Peyer's patch (tissue), 4 donors: ENCODE measurements around the gene CST11. TPM values are rescaled to one million over a fixed set of nuclear protein-coding genes. Genes with fewer than 3 reads are reported as not detected.

Source experiments
- DNase-seq, 3 donors: peaks; one replicate each; pipeline ENCODE4 v3.0.0-alpha.2; 2017 to 2019
- H3K27ac ChIP-seq, 4 donors: fragments of 200-600 bp; sonication (generic); one replicate each; pipeline ENCODE4 v1.5.1; 2016 to 2019
- H3K27me3 ChIP-seq, 2 donors: fragments of 200-600 bp; sonication (generic); one replicate each; pipeline ENCODE4 v1.5.1; 2019
- H3K36me3 ChIP-seq, 3 donors: fragments of 200-600 bp; sonication (generic); one replicate each; pipeline ENCODE4 v1.5.1; 2016 to 2019
- H3K4me1 ChIP-seq, 4 donors: fragments of 200-600 bp; sonication (generic); one replicate each; pipeline ENCODE4 v1.5.1; 2016 to 2019
- H3K4me3 ChIP-seq, 4 donors: fragments of 200-600 bp; sonication (generic); 1 replicate in 3 of 4; 2 replicates in 1 of 4; pipeline ENCODE4 v1.5.1; 2016 to 2019; ENCODE audit warnings: mild to moderate bottlenecking in 1 of 4
- H3K9me3 ChIP-seq, 4 donors: fragments of 200-600 bp; sonication (generic); one replicate each; pipeline ENCODE4 v1.5.1; 2016 to 2019; ENCODE audit warnings: mild to moderate bottlenecking in 1 of 4
- CTCF ChIP-seq, 6 experiments: fragments of 450-650 bp in 4 of 6; fragments of 200-600 bp in 2 of 6; sonication (generic) in 1 of 6; IDR thresholded peaks; one replicate each; pipeline ENCODE4 v1.5.1; 2017 to 2019; ENCODE audit warnings: antibody characterized with exemption in 6 of 6, mild to moderate bottlenecking in 3 of 6, moderate library complexity in 1 of 6
- POLR2A ChIP-seq, 2 donors: fragments of 450-650 bp; IDR thresholded peaks; one replicate each; pipeline ENCODE4 v1.5.1; 2017; ENCODE audit warnings: antibody characterized with exemption in 2 of 2, mild to moderate bottlenecking in 2 of 2, moderate library complexity in 2 of 2
- total RNA-seq, 4 donors: library from RNA; depleted of rRNA; stranded (reverse); fragments of >200 nt; gene quantifications; one replicate each; pipeline ENCODE4 v1.1.0, GENCODE V29; 2016

CST11 gene
- total RNA-seq, 4 donors from 2014 or later = not detected

- Histone ChIP-seq H3K4me3 (no peak within 1 kb of the TSS), H3K9me3 (no peaks in the 10 kb centered on the region)
- TF ChIP-seq POLR2A (IDR thresholded peaks at IDR 0.05) = no peak
- TF ChIP-seq CTCF (IDR thresholded peaks at IDR 0.05) = no peak
These were observed 38.1 kb upstream of the CST11 start, which contains the start of gene CST8 for GRCh38 chr20:23490817-23491216. CST8 (plus strand) TSS chr20:23491117; CDS start chr20:23491668, 551 bp downstream.

GRCh38 chr20:23488996-23489395 lies 36.3 kb upstream of the CST11 start:
- TF ChIP-seq CTCF (IDR thresholded peaks at IDR 0.05) = no peak
- no peak for TF ChIP-seq POLR2A (IDR thresholded peaks at IDR 0.05)
- no peaks in the 10 kb centered on the region for H3K36me3 ChIP-seq
- H3K9me3 ChIP-seq = no peaks in the 10 kb centered on the region
- no peaks in the 10 kb centered on the region for H3K27me3 ChIP-seq
- H3K4me1 ChIP-seq = no peaks in the 10 kb centered on the region
- no peak overlapping the region for H3K4me3 ChIP-seq
- H3K27ac ChIP-seq = no peak overlapping the region
- no peak for DNase-seq

More at GRCh38 chr20:23490817-23491216, 38.1 kb upstream of the CST11 start, which contains the start of gene CST8:
- no peak within 1 kb of the TSS for H3K27ac ChIP-seq
- no peaks in the 10 kb centered on the region for H3K27me3 ChIP-seq
- no peak for DNase-seq
- H3K4me1 ChIP-seq = no peaks in the 10 kb centered on the region
- no peaks in the 10 kb centered on the region for H3K36me3 ChIP-seq

- no peak overlapping the region for H3K4me3 ChIP-seq
- DNase-seq = no peak
- TF ChIP-seq CTCF (IDR thresholded peaks at IDR 0.05) = no peak
- TF ChIP-seq POLR2A (IDR thresholded peaks at IDR 0.05) = no peak
- no peak overlapping the region for H3K27ac ChIP-seq
- no peaks in the 10 kb centered on the region for H3K4me1 ChIP-seq
- H3K36me3 ChIP-seq = no peaks in the 10 kb centered on the region
- no peaks in the 10 kb centered on the region for H3K9me3 ChIP-seq
- H3K27me3 ChIP-seq = no peaks in the 10 kb centered on the region
These were observed 35.8 kb upstream of the CST11 start for GRCh38 chr20:23488470-23488869.

- Histone ChIP-seq H3K4me1 (no peaks in the 10 kb centered on the region), H3K36me3 (no peaks in the 10 kb centered on the region), H3K9me3 (no peaks in the 10 kb centered on the region), H3K27ac (no peak overlapping the region), H3K4me3 (no peak overlapping the region), H3K27me3 (no peaks in the 10 kb centered on the region)
- TF ChIP-seq CTCF (IDR thresholded peaks at IDR 0.05) (no peak), POLR2A (IDR thresholded peaks at IDR 0.05) (no peak)
- DNase-seq = no peak
These were observed 31.4 kb upstream of the CST11 start for GRCh38 chr20:23484081-23484480.

GRCh38 chr20:23482138-23482537 lies 29.5 kb upstream of the CST11 start:
- Histone ChIP-seq H3K9me3 (no peaks in the 10 kb centered on the region), H3K4me3 (no peak overlapping the region), H3K4me1 (no peaks in the 10 kb centered on the region), H3K36me3 (no peaks in the 10 kb centered on the region), H3K27me3 (no peaks in the 10 kb centered on the region), H3K27ac (no peak overlapping the region)
- no peak for DNase-seq
- TF ChIP-seq POLR2A (IDR thresholded peaks at IDR 0.05) (no peak), CTCF (IDR thresholded peaks at IDR 0.05) (no peak)

GRCh38 chr20:23479043-23479442 lies 26.4 kb upstream of the CST11 start:
- TF ChIP-seq CTCF (IDR thresholded peaks at IDR 0.05) (no peak), POLR2A (IDR thresholded peaks at IDR 0.05) (no peak)
- Histone ChIP-seq H3K9me3 (no peaks in the 10 kb centered on the region), H3K27me3 (no peaks in the 10 kb centered on the region), H3K36me3 (no peaks in the 10 kb centered on the region), H3K4me3 (no peak overlapping the region), H3K27ac (no peak overlapping the region), H3K4me1 (no peaks in the 10 kb centered on the region)
- DNase-seq = no peak
